Measurements from ENCODE around the gene CHST11.

The CHST11 gene

DNA sequence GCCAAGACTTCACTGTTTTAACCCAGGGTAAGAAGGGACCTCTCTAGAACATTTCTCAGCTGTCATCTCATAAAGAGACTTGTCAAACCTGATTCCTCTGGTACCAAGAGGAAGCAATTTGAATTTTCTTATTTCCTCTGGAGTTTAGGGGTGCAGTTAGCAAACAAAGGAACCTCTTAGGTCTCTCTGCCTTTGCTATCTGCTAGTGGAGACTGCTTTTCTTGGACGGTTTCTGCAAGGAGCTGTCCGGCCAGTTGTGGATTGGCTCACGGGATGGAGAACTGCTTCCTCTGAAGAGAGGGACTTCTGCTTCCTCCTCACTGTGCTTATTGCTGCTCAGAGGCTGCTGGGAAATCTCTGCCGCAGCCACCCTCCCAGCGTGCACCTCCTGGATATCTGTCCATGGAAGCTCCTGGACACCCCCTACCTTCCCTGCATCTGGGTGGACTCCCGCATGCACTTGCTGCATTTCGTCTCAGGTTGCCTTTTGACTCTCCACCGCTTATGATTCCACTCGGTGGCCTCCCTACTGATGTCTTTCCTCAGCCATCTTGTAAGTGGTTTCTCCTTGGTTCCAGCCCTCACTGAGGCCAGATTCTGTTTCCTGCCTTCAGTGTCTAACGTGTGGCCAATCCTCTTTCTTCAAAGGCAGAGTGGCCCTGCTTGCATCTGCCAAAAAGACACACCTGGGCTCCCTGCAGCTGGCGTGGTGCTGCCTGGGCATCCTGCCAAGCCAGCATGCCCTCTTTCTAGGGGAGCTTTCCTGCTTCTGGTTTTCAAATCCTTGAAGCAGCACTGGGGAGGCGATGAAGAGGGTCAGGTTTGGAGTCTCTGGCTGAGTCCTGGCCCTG, 187.3 kb downstream of the CHST11 start:
- H3K4me3 ChIP-seq (ENCODE audit: low read length) = no peak overlapping the region
- TF ChIP-seq CTCF (conservative IDR thresholded peaks at IDR 0.05; ENCODE audit: low read length) = no peak
- no peak for DNase-seq (ENCODE audit: low read depth)

DNA sequence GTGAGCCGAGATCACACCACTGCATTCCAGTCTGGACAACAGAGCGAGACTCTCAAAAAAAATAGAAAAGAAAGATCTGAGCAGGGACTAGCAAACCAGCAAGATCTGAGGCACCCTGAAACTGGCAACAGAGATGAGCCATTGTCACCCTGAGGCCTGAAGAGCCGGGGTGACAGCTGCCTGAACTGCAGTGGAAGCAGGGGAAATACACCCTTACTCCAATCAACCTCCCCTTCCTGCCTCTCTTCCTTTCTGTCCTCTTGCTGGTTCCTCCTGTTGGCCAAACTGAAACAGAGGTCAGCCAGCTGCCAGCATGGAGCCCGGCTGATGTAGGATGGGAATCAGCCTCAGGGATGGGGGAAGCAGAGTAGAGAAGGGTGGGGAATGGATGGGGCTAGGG, 192.0 kb downstream of the CHST11 start:
- TF ChIP-seq CTCF (conservative IDR thresholded peaks at IDR 0.05; ENCODE audit: low read length) = no peak
- DNase-seq (ENCODE audit: low read depth) = no peak
- H3K4me3 ChIP-seq (ENCODE audit: low read length) = no peak overlapping the region

- no peak for TF ChIP-seq CTCF (conservative IDR thresholded peaks at IDR 0.05; ENCODE audit: low read length)
- DNase-seq (ENCODE audit: low read depth) = no peak
- no peak overlapping the region for H3K4me3 ChIP-seq (ENCODE audit: low read length)
Observed at GRCh38 chr12:104649217-104649824, 192.6 kb downstream of the CHST11 start.

- DNase-seq (ENCODE audit: low read depth) = no peak
- TF ChIP-seq CTCF (conservative IDR thresholded peaks at IDR 0.05; ENCODE audit: low read length) = no peak
- H3K4me3 ChIP-seq (ENCODE audit: low read length) = no peak overlapping the region
Observed at GRCh38 chr12:104649921-104650320, 193.2 kb downstream of the CHST11 start.

DNA sequence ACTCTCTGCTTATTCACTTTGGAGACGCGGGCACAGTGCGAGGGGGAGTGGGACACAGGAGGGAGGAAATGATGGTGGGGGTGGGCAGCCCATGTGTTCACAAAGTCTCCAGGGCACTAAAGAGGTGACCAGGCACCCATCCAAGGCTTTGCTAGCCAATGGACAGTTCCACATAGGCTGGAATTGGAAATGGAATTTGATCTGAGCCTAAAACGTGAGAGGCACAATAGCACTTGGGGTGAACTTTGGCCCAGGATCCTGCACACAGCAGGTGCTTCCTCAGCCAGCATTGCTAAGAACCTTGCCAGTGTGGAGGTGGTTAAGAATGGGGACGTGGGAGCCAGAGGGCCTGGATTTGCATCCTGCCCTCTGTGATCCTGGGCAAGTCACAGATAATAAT, 193.8 kb downstream of the CHST11 start:
- H3K4me3 ChIP-seq (ENCODE audit: low read length) = no peak overlapping the region
- no peak for TF ChIP-seq CTCF (conservative IDR thresholded peaks at IDR 0.05; ENCODE audit: low read length)
- DNase-seq (ENCODE audit: low read depth) = no peak

DNA sequence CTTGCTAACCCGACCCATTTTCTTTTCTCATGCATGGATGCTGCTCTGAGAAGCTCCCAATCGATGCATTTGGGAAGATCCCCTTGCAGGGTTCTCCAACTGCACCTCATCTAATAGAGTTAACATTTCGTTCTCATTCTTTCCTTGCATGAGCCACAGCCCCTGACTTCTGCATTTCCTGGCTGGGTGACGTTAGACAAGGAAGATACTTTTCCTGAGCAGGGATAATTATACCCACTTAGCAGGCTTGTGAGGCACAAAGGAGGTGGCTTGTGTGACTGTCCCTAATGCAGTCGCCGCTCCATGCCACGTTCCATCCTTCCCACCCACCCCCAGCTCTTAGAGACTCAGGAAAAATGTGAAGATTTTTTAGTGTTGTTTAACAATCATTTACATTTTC, 195.1 kb downstream of the CHST11 start:
- TF ChIP-seq CTCF (conservative IDR thresholded peaks at IDR 0.05; ENCODE audit: low read length) = no peak
- DNase-seq (ENCODE audit: low read depth) = no peak
- H3K4me3 ChIP-seq (ENCODE audit: low read length) = no peak overlapping the region

DNA sequence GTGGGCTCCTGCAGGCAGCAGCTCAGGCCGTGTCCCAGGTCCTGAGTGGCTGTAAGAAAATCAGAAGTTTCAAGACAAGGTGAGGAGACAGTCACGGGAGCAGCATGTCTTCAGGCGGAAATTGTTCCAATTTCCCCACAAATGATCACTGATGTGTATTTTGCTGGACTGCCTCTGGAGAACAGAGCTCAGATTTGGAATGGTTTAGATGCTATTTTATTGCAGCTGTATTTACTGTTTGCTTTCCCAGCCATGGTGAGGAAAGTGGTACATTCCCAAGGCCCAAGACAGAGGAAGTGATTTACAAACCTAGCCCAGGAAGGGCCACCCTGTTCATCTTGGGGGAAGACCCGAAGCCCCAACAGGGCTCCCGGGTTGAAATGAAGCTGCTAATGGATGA, 195.6 kb downstream of the CHST11 start:
- no peak for TF ChIP-seq CTCF (conservative IDR thresholded peaks at IDR 0.05; ENCODE audit: low read length)
- no peak overlapping the region for H3K4me3 ChIP-seq (ENCODE audit: low read length)
- DNase-seq (ENCODE audit: low read depth) = no peak

Measured in AG10803 (cell line).